Left lung (tissue), 10 donors: Measurements from ENCODE around the gene RRBP1. TPM values are rescaled to one million over a fixed set of nuclear protein-coding genes. Genes with fewer than 3 reads are reported as not detected.

Experiments
- ATAC-seq: fragments of 200-7000 bp; cut with Tn5 transposase; one replicate; pipeline ENCODE4 v1.9.1; 2020; ENCODE audit warnings: moderate library complexity
- DNase-seq, 4 donors: peaks; one replicate each; pipeline ENCODE4 v3.0.0-alpha.2; 2013 to 2020
- H3K27ac ChIP-seq, 2 donors: fragments of 200-600 bp; sonication (generic) in 1 of 2; one replicate each; pipeline versions ENCODE4 v1.5.0 to v1.8.0; 2020 to 2021
- H3K27me3 ChIP-seq, 2 donors: fragments of 200-600 bp; sonication (generic) in 1 of 2; one replicate each; pipeline versions ENCODE4 v1.5.0 to v1.8.0; 2020 to 2021
- H3K36me3 ChIP-seq, 2 donors: fragments of 200-600 bp; sonication (generic) in 1 of 2; one replicate each; pipeline versions ENCODE4 v1.5.0 to v1.8.0; 2020 to 2021
- H3K4me1 ChIP-seq, 2 donors: fragments of 200-600 bp; one replicate each; pipeline ENCODE4 v1.8.0; 2021
- H3K4me3 ChIP-seq, 2 donors: fragments of 200-600 bp; sonication (generic) in 1 of 2; one replicate each; pipeline versions ENCODE4 v1.5.0 to v1.8.0; 2020 to 2021; ENCODE audit warnings: mild to moderate bottlenecking in 1 of 2
- H3K9me3 ChIP-seq, 2 donors: fragments of 200-600 bp; sonication (generic) in 1 of 2; one replicate each; pipeline versions ENCODE4 v1.5.0 to v1.8.0; 2020 to 2021
- intact Hi-C, 2 donors: fragments of 100-400 bp; cut with DNase I; formaldehyde crosslinking; loops; one replicate each; pipeline versions ENCODE4 v1.11.2 to v1.14.2; 2022
- polyA plus RNA-seq, 6 donors: library from polyadenylated mRNA; unstranded; fragments of 120-200 nt; gene quantifications; one replicate each; pipeline ENCODE4 v1.2.1, GENCODE V29; 2013; ENCODE audit not compliant: insufficient read length in 6 of 6
- total RNA-seq, 2 donors: library from RNA; stranded (reverse); fragmentation: NEBNext Ultra II Directional; extraction: Animal tissue kit (Norgen Biotek cat#: 25700); gene quantifications; one replicate each; pipeline ENCODE4 v1.2.1, GENCODE V29; 2021
- TF ChIP-seq, protein P1 (sequence below), 2 donors: fragments of 200-600 bp; sonication (generic) in 1 of 2; IDR thresholded peaks; one replicate each; pipeline versions ENCODE4 v1.5.0 to v1.8.0; 2021; ENCODE audit warnings: antibody characterized with exemption in 2 of 2
- donor health status: DM: no; HTN: yes; CAD: no.
- donor health status: DM: no; HTN: no; CAD: no.

RRBP1 gene
- total and polyA plus RNA-seq, 8 donors: 110 to 263 (median 131) TPM

DNA sequence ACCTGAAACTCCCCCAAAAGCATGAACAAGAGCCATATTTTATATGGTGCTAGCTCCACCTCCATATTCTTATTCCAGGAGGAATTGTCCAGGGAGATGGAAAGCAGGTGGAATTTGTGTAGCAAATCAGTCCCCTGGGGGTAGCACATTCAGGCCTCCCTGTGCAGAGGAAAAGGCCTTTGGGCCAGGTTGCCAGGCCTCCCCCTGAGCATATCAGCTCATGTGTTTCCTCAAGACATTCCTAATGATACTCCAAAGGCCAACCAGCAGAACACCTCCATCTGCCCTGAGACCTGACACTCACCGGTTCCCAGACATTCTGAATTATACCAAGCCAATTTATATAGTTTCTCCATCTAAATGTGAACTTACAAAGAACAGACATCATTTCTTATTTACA is 15.1 kb upstream of the RRBP1 start:
- TF ChIP-seq, protein P1, sequence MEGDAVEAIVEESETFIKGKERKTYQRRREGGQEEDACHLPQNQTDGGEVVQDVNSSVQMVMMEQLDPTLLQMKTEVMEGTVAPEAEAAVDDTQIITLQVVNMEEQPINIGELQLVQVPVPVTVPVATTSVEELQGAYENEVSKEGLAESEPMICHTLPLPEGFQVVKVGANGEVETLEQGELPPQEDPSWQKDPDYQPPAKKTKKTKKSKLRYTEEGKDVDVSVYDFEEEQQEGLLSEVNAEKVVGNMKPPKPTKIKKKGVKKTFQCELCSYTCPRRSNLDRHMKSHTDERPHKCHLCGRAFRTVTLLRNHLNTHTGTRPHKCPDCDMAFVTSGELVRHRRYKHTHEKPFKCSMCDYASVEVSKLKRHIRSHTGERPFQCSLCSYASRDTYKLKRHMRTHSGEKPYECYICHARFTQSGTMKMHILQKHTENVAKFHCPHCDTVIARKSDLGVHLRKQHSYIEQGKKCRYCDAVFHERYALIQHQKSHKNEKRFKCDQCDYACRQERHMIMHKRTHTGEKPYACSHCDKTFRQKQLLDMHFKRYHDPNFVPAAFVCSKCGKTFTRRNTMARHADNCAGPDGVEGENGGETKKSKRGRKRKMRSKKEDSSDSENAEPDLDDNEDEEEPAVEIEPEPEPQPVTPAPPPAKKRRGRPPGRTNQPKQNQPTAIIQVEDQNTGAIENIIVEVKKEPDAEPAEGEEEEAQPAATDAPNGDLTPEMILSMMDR (IDR thresholded peaks at IDR 0.05): no peak
- DNase-seq: no peak
- intact Hi-C loops: no loop called here
- H3K4me1 ChIP-seq: no peaks in the 10 kb centered on the region
- no peak overlapping the region for H3K27ac ChIP-seq
- H3K36me3 ChIP-seq: no peaks in the 10 kb centered on the region
- H3K27me3 ChIP-seq: no peaks in the 10 kb centered on the region
- no peaks in the 10 kb centered on the region for H3K9me3 ChIP-seq
- H3K4me3 ChIP-seq: no peak overlapping the region
- ATAC-seq: no peak

DNA sequence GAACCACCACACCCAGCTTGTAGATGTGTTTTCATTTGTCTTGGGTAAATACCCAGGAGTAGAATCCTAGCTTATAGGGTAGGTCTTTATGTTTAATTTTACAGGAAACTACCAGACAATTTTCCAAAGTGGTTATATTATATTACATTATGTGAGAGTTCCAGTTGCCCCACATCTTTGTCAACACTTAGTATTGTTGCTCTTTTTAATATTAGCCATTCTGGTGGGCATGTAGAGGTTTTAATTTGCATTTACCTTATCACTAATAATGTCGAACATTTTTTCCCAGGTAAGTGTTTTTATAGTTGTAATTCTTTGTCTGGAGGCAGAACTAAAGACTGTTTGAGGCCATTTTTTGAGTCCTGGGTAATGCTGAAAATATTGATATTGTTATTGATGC is 14.2 kb upstream of the RRBP1 start:
- H3K36me3 ChIP-seq: no peaks in the 10 kb centered on the region
- TF ChIP-seq, protein P1 (IDR thresholded peaks at IDR 0.05): no peak
- no peaks in the 10 kb centered on the region for H3K27me3 ChIP-seq
- no peak overlapping the region for H3K27ac ChIP-seq
- H3K4me1 ChIP-seq: no peaks in the 10 kb centered on the region
- DNase-seq (no peak), ATAC-seq (no peak)
- no peaks in the 10 kb centered on the region for H3K9me3 ChIP-seq
- H3K4me3 ChIP-seq: no peak overlapping the region
- intact Hi-C loops: no loop called here

DNA sequence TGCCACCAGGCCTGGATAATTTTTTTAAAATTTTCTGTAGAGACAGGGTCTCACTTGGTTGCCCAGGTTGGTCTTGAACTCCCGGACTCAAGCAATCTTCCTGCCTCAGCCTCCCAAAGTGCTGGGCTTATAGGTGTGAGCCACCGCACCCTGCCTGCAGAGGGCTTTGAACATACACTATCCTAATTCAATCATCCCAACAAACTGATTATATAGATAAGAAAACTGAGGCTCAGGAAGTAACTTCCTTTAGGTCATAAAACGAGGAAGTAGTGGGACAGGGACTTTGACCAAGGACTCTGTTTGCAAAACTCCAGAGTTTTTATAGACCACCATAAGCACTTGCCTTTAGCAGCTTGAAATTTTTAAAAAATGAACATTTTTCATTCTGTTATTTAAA is 12.7 kb upstream of the RRBP1 start:
- ATAC-seq (no peak), DNase-seq (no peak)
- TF ChIP-seq, protein P1 (IDR thresholded peaks at IDR 0.05): no peak
- no peak overlapping the region for H3K27ac ChIP-seq
- no peaks in the 10 kb centered on the region for H3K27me3 ChIP-seq
- no peaks in the 10 kb centered on the region for H3K36me3 ChIP-seq
- H3K4me3 ChIP-seq: no peak overlapping the region
- no peaks in the 10 kb centered on the region for H3K4me1 ChIP-seq
- H3K9me3 ChIP-seq: no peaks in the 10 kb centered on the region
- intact Hi-C loops: no loop called here

DNA sequence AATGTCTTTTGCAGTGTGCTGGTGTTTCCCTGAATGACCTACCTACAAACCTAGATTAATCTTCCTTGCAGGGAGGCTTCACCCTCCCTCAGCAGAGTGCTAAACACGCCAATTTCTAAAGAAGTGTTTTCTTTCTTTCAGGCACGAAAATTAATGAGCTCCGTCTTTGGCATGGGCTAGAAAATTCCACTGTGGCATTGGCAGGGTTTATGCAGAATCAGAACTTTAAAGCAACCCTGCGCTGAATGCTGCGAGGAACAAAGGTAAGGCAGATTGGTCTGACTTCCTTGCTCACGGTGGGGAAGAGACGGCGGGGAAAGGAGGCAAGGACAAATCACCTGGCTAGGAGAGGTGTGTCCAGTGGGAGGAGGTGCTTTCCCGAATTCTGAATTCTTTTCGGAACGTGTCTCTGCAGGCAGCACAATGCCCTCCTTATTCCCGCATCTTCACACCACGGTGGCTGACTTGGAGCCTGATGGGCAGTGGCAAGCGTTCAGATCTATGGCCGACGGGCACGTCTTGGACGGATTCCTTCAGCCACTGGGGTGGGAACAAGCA is 11.5 kb upstream of the RRBP1 start:
- intact Hi-C loops: no loop called here
- H3K4me3 ChIP-seq: no peak overlapping the region
- no peaks in the 10 kb centered on the region for H3K36me3 ChIP-seq
- no peak for ATAC-seq
- H3K9me3 ChIP-seq: no peaks in the 10 kb centered on the region
- no peaks in the 10 kb centered on the region for H3K27me3 ChIP-seq
- no peak overlapping the region for H3K27ac ChIP-seq
- DNase-seq: no peak
- no peaks in the 10 kb centered on the region for H3K4me1 ChIP-seq
- TF ChIP-seq, protein P1 (IDR thresholded peaks at IDR 0.05): no peak

DNA sequence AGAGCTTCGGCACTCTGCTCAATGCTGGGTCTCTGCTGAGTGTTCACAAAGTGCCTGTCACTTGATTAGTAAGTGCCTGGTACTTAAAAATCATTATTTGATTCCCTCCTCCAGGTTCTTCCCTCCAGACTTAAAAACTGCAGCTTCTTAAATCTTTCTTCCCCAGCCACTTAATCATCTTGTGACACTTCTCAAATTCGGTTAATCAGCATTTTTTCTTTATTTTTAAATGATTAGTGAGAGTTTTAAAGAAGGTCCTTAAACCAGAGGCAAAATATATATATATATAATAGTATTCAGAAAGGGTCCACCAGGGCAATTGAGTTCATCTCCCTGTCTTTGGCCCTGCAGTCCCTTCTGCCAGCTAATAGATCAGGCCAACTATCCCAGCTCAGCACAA is 9.7 kb upstream of the RRBP1 start:
- Histone ChIP-seq H3K36me3 (no peaks in the 10 kb centered on the region), H3K27ac (no peak overlapping the region), H3K27me3 (no peaks in the 10 kb centered on the region), H3K9me3 (no peaks in the 10 kb centered on the region), H3K4me1 (no peaks in the 10 kb centered on the region), H3K4me3 (no peak overlapping the region)
- DNase-seq (no peak), ATAC-seq (no peak)
- TF ChIP-seq, protein P1 (IDR thresholded peaks at IDR 0.05): no peak
- intact Hi-C loops: no loop called here
